ENCODE data around the gene PDGFA. TPM values are rescaled to one million over a fixed set of nuclear protein-coding genes. Genes with fewer than 3 reads are reported as not detected.

Gene PDGFA
- total RNA-seq, 1 donor from 2014 or later, result 65.6 TPM

DNA sequence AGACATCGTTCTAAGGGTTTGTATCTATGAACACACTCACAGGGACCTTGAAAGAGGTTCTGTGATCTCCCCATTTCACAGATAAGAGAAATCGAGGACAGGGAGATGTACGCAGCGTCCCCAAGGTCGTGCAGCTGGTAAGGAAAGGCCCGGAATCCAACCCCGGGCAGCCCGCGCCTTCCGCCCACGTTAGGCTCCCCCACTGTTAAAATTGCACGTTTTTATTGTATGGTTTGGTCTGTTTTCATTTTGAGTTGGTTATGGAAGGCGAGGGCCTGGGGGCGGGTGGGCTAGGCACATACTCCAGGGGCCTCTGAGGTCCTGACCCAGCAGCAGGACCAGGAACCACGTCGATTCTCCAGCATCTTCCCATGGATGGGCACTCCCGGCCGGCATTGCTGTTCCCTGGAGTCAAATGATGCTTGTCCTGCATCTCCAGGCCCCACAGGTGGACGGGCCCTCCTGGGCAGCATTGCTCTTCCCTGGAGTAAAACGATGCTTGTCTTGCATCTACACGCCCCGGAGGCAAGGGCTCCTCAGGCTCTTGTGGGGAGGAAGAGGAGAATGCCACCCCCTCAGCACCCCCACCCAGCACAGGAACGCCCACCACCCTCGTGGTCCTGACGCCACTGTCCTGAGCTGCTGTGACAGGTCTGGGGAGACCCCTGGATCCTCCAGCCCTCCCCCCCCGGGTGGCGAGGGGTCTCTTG, 65.9 kb downstream of the PDGFA start:
- no peak for TF ChIP-seq CTCF (IDR thresholded peaks at IDR 0.05; ENCODE audit: insufficient read depth, low read length, poor library complexity, severe bottlenecking)
- no peak for DNase-seq (ENCODE audit: low read depth)
- no peaks in the 10 kb centered on the region for H3K36me3 ChIP-seq (ENCODE audit: control insufficient read depth, insufficient read depth, low read length)
- peaks cover 46% of the 10 kb centered on the region for H3K27me3 ChIP-seq (ENCODE audit: control insufficient read depth, insufficient read depth, low read length)
- H3K4me3 ChIP-seq (ENCODE audit: low read depth, low read length), result no peak overlapping the region

GRCh38 chr7:452791-453455, 66.7 kb downstream of the PDGFA start:
- no peak overlapping the region for H3K4me3 ChIP-seq (ENCODE audit: low read depth, low read length)
- no peak for TF ChIP-seq CTCF (IDR thresholded peaks at IDR 0.05; ENCODE audit: insufficient read depth, low read length, poor library complexity, severe bottlenecking)
- H3K27me3 ChIP-seq (ENCODE audit: control insufficient read depth, insufficient read depth, low read length), result peaks cover 46% of the 10 kb centered on the region
- no peak for DNase-seq (ENCODE audit: low read depth)
- no peaks in the 10 kb centered on the region for H3K36me3 ChIP-seq (ENCODE audit: control insufficient read depth, insufficient read depth, low read length)

DNA sequence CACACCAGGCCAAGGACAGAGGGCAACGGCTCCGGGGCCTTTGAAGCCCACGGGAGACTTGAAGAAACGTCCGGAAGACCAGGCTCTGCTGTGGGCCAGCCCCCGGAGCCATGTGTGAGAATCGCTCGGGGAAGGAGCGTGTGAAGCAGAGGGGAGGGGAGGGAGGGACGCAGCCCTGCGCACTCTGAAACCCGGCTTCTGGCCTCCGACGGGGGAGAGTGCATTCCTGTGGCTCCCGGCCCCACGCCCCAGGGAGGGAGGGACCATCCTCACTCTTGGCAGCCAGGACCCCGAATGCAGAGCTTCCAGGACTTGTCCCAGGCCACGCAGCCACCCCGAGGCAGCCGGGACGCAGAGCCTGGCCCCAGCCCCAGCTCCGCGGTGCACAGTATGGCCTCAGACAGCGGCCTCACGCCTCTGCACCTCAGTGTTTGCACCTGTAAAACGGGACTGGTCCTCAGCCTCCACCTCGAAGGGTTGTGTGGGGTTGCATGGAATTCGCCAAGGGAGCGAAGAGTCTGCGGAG, 67.4 kb downstream of the PDGFA start:
- no peaks in the 10 kb centered on the region for H3K36me3 ChIP-seq (ENCODE audit: control insufficient read depth, insufficient read depth, low read length)
- H3K27me3 ChIP-seq (ENCODE audit: control insufficient read depth, insufficient read depth, low read length), result peaks cover 46% of the 10 kb centered on the region
- H3K4me3 ChIP-seq (ENCODE audit: low read depth, low read length), result no peak overlapping the region
- no peak for TF ChIP-seq CTCF (IDR thresholded peaks at IDR 0.05; ENCODE audit: insufficient read depth, low read length, poor library complexity, severe bottlenecking)
- no peak for DNase-seq (ENCODE audit: low read depth)

DNA sequence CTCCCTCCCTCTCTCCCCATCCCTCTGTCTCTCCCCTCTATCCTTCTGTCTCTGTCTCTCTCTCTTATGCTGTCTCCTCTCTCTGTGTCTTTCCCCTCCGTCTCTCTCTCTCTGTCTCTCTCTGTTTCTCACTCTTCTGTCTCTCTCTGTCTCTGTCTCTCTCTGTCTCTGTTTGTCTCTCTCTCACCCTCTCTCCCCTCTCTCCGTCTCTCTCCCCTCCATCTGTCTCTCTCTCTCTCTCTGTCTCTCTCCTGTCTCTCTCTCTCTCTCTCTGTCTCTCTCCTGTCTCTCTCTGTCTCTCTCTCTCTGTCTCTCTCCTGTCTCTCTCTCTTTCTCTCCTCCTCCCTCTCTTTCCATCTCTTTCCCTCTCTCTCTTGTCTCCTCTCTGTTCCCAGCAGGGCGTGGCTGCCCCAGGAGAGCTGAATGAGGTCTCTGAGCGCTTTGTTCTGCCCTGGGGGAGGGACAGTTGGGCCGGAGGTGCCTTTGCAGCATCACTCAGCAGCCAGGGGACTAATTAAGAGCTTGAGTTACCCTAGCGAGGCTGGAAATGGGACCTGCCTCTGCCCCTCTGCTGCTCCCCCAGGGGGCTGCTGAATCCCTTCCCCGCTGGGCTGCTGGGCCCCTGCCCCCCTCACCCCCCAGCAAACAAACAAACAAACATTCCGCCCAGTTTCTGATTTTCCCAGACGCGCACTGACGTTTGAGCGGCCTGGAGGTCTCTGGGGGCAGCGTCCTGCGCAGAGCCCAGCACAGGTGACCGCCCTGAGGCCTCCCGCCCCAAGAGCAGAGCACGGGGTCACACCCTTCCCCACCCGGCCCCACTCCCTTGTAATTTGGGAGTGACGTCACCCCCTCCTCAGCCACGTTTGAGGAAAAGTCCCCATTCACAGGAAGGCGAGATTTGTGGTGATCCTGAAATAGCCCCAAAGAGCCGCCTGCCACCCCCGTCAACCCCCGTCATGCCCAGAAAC, 68.1 kb downstream of the PDGFA start:
- Histone ChIP-seq H3K27me3 (ENCODE audit: control insufficient read depth, insufficient read depth, low read length) (peaks cover 46% of the 10 kb centered on the region), H3K4me3 (ENCODE audit: low read depth, low read length) (no peak overlapping the region), H3K36me3 (ENCODE audit: control insufficient read depth, insufficient read depth, low read length) (no peaks in the 10 kb centered on the region)
- no peak for TF ChIP-seq CTCF (IDR thresholded peaks at IDR 0.05; ENCODE audit: insufficient read depth, low read length, poor library complexity, severe bottlenecking)
- no peak for DNase-seq (ENCODE audit: low read depth)

DNA sequence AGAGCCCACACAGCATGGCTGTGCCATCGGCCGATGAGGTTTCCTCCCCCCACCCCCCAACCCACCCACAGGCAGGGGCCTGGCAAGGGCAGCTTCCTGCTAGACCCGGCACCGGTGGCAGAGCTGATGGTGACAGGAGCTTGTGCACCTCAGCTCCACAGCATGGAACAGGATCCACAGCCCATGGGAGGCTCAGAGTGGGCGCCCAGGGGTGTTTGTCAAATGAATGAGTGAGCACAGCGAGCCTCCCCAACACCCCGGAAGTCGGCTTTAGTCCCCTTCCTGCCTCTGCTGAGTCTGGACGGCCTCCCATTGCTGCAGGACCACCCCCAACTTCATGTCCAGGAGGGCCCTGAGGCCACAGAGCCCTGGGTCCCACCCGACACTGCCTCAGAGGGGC, 68.9 kb downstream of the PDGFA start:
- Histone ChIP-seq H3K27me3 (ENCODE audit: control insufficient read depth, insufficient read depth, low read length) (peaks cover 46% of the 10 kb centered on the region), H3K4me3 (ENCODE audit: low read depth, low read length) (no peak overlapping the region), H3K36me3 (ENCODE audit: control insufficient read depth, insufficient read depth, low read length) (no peaks in the 10 kb centered on the region)
- no peak for DNase-seq (ENCODE audit: low read depth)
- TF ChIP-seq CTCF (IDR thresholded peaks at IDR 0.05; ENCODE audit: insufficient read depth, low read length, poor library complexity, severe bottlenecking), result no peak
